ENCODE data around the gene STXBP1.

STXBP1 gene

DNA sequence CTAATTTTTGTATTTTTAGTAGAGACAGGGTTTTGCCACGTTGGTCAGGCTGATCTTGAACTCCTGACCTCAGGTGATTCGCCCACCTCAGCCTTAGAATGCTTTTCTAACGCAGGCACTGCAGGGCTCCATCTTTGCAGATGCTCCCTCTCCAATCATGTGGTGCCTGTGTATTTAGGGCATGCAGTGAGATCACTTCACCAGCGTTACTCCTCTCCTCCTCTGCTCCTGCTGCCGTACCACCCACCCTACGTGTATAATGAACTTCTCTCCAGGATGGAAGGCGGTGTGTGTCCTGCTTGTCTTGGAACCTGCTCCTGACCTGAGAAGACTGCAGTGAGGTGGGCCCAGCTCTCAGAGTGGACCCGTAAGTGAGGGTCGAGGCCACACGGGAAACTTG, 81.1 kb downstream of the STXBP1 start:
- no peak for DNase-seq (ENCODE audit: low read depth in 3 of 3)

DNA sequence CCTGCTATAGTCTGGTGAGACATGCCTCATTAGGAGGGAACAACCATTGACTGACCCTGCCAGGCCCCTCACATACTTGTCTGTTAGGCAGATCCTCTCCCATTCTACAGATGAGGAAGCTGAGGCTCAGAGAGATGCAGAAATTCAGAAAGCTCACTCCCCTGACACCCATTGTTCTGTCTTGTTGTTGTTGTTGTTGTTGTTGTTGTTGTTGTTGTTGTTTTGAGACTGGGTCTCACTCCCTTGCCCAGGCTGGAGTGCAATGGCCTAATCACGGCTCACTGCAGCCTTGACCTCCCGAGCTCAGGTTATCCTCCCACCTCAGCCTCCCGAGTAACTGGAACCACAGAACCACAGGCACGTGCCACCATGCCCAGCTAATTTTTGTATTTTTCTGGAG, 81.6 kb downstream of the STXBP1 start:
- no peak for DNase-seq (ENCODE audit: low read depth in 3 of 3)

DNA sequence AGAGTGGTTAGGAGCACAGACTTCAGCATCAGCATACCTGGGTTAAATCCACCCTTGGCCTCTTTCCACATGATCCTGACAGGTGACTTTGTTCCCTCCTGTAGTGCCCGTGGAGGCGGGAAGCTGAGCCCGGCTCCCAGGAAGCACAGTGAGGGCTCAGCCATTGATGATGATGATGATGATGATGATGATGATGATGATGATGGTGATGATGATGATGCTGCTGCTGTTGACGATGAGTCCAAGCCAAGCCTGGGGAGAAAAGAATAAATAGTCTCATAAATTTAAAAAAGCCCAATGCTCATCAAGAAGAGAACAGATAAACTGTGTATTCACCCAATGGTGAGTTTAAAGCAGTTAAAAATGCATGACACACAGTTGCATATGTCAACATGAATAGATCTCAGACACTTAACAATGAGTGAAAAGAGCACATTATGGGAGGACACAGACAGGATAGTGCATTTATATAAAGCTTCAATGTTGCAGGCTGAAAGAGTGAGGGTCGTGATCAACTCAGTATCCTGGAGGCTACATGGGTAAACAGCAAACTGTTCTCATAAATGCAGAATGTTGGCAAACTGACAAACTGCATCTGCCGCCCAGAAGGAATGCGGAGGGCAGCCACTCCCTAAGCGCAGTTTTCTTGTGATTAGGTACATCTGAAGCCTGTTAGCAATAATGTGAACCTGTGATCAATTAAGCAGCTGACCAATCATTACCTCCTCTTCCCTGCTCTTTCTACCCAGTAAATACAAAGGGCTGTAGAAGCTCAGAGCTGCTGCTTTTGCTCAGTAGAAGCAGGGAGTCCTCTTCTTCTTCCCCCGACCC, 83.0 kb downstream of the STXBP1 start:
- DNase-seq (ENCODE audit: low read depth in 3 of 3), result no peak

DNA sequence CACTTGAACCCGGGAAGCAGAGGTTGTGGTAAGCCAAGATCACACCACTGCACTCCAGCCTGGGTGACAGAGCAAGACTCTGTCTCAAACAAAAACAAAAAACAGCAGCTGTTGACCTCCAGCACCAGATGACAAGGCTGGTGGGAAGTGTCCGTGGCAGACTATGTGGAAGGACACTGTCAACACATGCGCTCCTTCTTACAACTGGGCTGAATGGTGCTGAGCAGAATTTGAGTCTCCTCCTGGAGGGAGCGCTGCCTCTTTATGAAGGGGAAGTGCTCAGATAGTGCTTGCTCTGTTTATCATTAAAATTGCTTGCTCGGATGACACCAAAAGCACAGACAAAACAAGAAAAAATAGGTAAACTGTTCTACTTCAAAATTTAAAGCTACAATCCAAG, 85.5 kb downstream of the STXBP1 start:
- no peak for DNase-seq (ENCODE audit: low read depth in 3 of 3)

DNA sequence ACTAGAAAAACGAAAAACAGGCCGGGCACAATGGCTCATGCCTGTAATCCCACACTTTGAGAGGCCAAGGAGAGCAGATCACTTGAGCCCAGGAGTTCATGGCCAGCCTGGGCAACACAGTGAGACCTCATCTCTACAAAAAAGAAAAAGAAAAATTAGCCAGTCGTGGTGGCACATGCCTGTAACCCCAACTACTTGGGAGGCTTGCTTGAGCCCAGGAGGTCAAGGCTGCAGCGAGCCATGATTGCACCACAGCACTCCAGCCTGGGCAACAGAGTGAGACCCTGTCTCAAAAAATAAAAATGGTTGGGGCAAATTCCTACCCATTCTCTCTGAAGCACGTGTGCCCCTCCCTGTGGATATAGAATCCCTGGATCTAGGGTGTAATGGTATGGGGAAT, 86.3 kb downstream of the STXBP1 start:
- DNase-seq (ENCODE audit: low read depth in 3 of 3), result no peak

DNA sequence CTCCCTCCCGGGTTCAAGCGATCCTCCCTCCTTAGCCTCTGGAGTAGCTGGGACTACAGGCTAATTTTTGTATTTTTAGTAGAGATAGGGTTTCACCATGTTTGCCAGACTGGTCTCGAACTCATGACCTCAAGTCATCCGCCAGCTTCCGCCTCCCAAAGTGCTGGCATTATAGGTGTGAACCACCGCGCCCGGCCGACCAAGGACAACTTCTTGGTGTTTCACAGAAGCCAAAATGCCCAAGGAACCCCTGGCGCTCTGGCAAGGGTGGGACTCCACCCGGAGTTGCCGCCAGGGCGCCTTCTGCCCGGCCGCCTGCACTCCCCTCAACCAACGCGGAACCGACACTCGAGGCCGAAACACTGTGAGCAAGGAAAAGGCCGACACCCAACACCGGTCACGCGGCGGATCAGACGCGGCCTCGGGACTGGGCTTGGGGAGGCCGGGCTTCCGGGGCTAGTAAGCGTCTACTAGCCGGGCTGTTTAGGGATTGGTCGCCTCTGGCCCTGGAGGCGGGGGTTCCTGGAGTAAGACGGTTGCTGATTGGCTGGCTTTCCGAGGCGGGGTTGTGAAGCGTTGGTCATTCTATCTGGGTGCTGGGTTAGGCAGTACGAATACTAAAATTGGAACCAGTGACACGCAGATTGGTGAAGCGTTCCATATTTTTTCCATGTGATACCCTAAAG, 87.1 kb downstream of the STXBP1 start:
- peak; percentile 68 to 74 (median 73) for DNase-seq (ENCODE audit: low read depth in 3 of 3)

DNA sequence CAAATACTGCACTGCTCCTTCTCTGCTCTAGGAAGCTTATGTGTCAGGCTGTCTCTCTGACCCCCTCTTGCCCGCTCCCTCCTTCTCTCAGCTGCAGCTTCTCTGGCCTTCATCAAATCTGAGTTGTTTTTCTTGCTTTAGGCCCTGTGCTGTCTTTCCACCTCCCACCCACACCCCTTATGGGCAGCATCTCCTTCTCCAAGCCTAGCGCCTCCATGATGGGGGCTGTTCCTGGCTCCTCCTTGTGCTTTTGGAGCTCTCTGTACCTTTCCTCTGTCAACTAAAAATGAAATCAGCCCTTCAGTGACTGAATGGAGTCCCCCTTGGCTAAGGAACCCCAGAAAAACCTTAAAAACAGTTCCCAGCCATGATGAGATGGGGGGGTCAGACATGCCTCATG, 88.1 kb downstream of the STXBP1 start:
- no peak for DNase-seq (ENCODE audit: low read depth in 3 of 3)

DNA sequence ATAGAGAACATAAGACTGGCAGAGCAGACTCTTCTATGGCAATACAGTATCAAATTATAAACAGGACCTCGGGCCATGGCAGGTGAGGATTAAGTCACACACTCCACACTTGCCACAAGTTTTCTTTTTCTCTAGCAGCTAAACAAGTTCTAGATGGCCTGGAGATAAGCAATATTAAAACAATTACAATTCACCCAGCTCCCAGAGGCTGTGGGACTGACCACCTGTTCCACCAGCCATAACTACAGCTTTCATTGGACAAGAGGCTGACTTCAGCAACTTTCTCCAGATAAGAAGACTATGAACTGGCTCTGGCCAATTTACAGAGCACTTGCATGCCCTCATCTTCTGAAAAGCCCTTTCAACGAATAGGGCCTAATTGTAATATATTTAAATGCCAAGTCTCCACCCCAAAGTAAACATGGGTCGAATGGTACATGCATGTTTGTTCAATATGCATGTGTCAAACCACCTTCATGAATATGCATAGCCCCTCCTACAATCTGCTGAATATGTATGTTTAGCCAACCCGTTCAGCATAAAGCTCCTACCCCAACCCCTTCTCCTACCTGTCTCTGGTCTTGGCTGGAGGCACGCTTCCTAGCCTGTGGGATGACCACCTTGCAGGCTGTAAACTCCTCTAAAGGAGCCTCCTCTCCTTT, 88.6 kb downstream of the STXBP1 start:
- no peak for DNase-seq (ENCODE audit: low read depth in 3 of 3)

DNA sequence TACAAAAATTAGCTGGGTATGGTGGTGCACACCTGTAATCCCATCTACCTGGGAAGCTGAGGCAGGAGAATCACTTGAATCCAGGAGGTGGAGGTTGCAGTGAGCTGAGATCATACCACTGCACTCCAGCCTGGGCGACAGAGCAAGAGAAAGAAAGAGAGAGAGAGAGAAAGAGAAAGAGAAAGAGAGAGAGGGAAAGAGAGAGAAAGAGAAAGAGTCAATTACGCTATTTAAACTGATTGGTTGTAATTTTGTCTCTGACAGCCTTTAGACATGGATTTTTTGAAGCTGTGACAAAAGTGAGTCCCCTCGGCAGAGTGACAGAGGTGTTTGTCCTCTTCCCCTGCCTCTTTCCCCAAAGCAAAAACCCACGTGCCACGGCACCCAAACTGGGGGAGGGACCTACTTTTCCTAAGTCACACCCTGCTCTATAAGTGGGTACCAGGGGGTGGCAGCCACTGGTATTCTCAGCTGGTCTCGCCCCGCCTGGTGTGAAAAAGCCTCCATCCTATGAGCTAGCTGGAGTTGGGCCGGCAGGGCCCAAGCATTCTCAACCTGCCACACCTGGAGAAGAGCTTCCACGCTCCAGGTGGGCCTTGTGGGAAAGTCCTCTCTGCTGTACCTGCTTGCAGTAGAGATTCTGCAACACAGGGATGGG, 91.3 kb downstream of the STXBP1 start:
- DNase-seq (ENCODE audit: low read depth in 3 of 3), result no peak

DNA sequence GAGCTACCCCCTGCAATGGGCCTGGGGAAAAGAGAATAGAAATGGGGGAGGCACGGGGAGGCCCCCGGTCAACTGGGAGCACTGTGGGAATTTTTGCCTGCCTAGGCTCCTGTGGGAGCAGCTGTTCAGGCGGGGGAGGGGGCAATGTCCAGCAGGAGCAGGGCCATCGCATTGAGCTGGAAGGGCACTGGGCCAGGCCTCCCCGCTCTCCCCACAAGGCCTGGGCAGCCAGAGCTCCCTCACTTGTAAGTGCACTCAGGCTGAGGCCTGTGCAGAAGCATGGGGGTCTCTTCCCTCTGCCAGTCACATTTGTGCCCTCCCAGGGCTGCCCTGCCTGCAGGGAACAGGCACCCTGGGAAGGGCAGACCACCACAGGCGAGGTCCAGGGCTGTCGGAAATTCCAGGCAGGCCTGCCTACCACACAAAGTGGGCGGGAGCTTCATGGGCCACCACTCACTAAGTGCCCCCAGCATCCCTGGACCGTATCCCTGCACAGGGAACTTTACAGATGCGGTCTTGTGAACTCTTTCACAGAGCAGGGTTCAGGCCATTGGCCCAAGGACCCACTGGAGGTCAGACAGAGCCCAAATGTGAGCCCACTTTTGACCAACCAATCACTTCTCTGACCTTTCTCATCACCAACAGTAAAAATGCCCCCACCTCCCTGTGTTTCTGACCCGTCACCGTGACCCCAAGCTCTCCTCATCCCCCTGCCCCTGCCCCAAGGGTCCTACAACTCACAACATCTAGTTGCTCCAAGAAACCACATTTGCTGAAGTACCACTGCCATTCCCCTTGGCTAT, 93.7 kb downstream of the STXBP1 start:
- DNase-seq (ENCODE audit: low read depth in 3 of 3), result no peak

DNA sequence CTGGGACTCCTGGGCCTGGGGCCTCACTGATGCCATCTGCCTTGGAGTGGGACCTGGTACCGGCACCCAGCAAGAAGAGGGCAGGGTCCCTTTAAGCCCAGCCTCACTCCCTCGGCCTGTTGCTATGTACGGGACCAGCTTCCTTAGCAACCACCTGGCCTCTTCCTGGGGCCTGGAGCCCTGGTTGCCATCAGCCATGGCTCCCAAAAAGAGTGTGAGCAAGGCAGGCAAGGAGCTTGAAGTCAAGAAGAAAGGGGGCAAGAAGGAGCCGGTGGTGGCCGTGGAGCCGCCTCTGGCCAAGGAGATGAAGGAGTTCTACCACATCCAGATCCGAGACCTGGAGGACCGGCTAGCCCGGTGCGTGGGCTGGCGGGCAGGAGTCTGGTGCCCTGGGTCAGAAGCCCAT, 94.8 kb downstream of the STXBP1 start, which contains the start of gene CFAP157:
TSS of gene CFAP157 (plus strand) at position 153 of the 406 bp plus-strand sequence. CDS start at position 197, 44 bp downstream.
- no peak for DNase-seq (ENCODE audit: low read depth in 3 of 3)

DNA sequence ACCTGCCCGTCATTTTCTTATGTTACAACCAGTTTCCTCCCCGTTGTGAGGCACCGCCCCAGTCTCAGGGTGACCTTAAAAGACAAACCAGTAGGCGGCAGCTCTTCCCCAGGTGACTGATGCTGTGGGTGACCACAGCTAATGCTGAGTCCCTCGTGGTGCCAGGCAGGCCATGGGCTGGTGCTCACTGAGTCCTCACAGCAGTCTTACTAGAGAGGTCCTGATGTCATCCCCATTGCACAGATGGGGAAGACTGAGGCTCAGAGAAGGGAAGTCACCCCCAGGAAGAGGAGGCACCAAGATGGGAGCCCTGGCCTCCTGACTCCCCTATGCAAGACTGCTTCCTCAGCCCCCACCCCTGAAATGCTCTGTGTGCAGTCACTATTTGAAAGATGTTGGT, 95.7 kb downstream of the STXBP1 start:
- DNase-seq (ENCODE audit: low read depth in 3 of 3), result no peak

DNA sequence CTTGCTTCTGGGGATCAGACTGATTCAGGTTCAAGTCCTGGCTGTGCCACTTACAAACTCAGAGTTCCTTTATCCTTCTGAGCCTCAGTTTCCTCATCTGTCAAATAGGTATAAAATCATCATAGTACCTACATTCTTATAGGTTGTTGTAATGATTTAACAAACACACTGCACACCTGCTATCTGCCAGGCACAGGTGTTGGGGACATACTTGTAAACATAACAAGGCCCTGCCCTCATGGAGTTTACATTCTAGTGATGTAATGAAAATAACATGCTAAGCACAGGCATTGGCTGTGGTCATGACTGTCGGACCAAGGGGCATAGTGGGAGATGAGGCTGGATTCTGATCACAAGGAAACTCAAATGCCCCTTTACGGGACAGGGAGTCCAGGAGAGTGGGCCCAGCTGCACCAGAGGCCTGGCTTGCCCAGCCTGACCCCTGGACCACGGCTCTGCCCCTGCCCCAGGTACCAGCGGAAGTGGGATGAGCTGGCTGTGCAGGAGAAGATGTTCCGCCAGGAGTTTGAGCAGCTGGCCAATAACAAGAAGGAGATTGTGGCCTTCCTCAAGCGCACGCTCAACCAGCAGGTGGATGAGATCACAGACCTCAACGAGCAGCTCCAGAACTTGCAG, 97.0 kb downstream of the STXBP1 start:
- DNase-seq (ENCODE audit: low read depth in 3 of 3), result no peak

DNA sequence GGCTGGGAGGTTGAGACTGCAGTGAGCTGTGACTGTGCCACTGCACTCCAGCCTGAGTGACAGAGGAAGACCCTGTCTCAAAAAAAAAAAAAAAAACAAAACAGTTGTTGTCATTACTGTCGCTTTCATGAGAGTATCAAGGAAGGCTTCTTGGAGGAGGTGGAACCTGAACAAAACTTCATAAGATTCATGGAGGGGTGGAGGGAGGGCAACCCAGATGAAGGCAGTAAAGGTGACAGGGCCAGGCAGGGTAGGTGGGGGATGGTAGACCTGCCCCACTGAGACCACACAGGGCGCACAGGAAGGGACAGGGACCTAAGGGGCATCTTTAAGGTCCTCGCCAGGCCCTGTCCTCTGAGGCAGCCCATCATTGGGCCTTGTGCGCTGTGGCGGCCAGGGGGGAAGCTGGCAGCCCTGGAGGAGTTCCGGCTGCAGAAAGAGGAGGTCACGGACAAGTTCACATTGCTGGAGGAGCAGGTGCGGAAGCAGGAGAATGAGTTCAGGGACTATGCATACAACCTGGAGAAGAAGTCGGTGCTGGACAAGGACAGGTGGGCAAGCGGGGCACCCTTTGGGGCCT, 98.2 kb downstream of the STXBP1 start:
- no peak for DNase-seq (ENCODE audit: low read depth in 3 of 3)

DNA sequence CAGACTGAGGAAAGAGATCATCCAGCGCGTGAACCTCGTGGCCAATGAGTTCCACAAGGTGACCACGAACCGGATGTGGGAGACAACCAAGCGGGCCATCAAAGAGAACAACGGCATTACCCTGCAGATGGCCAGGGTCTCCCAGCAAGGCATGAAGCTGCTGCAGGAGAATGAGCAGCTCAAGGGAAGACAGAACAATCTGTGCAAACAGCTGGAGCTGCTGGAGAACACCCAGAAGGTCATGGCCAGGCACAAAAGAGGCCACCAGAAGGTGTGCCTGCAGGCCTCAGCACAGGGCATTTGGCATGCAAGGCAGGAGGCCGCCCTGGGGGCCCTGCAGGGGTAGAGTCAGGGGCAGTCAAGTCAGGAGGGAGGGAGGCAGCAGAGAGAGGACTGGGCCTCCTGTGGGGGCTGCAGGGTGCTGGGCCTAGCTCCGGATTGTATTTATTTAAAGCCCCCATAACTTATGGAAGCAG, 99.2 kb downstream of the STXBP1 start:
- DNase-seq (ENCODE audit: low read depth in 3 of 3), result no peak

DNA sequence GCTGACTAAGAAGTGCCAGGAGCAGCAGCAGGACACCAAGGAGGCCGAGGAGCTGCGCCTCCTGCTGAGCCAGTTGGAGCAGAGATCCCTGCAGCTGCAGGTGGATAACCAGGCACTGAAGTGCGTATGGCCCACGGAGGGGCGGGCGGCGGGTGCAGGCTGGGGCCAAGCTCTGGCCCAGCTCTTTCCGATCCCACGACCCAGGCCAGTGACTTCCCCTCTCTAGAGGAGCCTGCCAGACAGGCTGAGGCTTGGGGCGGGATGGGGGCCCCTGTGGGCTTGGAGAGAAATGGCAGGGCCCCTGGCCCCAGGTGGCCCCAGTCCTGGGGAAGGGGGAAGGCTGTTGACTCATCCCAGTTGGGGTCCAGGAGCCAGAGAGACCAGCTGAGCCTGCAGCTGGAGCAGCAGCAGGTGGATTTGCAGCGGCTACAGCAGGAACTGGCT, 99.8 kb downstream of the STXBP1 start:
- no peak for DNase-seq (ENCODE audit: low read depth in 3 of 3)

DNA sequence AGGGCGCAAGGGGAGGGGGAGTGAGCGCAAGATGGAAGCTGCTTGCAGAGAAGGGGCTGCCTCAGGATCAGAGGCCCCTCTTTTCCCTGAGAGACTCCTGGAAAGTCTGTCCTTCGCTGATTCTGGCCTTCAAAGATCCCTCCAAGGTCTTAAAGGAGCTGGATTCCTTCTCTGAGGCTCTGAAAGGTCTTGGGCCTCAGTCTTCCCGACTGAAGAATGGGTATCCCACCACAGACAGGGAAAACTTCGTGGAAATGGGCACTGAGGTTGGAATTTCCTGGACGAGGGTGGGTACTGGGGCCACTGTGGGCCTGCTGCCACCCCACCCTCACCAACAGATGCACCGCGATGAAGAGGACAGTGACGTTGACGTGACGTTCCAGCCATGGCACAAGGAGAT, 100.3 kb downstream of the STXBP1 start:
- DNase-seq (ENCODE audit: low read depth in 3 of 3), result no peak

DNA sequence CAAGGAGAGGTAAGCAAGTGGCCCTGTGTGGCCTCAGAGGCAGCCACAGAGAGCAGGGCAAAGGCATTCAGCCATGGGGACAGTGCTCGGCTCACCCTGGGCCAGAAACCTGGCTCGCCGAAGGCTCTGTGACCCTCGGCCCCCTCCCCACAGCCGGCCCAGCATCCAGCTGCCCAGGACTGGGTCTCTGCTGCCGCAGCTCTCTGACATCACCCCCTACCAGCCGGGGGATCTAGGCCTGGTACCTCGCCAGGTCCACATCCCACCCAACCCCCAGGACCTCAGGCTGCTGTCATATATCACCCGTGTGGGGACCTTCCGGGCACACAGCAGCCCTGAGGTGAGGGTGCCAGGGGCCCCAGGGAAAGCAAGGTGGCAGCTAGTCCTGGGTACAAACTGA, 100.8 kb downstream of the STXBP1 start:
- DNase-seq (ENCODE audit: low read depth in 3 of 3), result no peak

DNA sequence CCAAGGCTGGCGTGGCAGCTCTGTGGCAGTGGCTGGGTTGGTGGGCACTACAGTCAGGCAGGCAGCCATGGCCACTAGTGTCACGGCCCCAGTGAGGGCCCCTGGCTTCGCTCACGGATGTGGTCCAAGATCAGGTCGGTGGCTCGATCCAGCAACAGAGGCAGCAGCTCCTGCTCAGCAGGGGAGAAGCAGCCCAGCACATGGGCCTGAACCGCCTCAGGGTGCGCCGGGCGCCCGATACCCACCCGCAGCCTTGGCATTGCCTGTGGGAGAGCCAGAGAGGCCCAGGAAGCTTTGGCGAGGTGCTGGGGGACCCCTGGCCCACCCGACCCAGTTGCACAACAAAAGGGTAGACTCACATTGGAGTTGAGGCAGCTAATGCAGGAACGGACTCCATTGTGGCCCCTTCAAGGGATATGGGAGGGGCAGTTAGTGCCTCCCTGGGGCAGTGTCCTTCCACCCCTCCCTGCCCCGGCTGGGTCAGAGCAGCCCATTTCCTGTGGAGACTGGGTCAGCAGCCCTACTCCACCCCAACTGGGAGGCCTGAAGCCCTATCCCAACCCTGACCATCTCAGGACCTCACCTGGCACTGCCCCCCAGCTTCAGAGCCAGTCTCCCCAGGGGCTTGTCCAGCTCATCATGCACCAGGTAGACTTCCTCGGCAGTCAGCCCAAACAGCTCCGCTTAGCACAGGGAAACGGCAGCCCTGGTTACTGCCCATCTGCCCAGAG, 102.1 kb downstream of the STXBP1 start:
- no peak for DNase-seq (ENCODE audit: low read depth in 3 of 3)
